ENCODE measurements around the gene POLL.

The POLL gene

DNA sequence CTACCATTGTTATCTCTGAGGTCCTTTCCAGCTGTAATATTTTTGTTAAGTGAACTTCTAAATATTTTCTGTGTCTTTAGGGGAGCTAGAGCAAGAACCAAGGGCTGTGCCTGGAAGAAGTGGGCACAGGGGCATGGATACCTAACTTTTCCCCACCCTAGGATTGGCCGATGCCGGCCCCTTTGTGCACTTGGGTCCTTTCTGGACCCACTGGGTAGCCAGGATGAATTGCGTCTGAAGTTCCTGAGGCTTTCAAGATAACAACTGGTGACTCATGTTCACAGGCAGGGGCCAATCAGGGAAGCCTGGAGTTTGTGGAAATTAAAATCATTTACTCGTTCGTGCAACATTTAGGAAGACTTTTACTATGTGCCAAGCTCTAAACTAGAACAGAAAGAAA lies 822 bp upstream of the POLL start:
- Histone ChIP-seq H3K4ac (ENCODE audit: low read depth, low read length) (no peak overlapping the region), H2BK15ac (replicated peaks; ENCODE audit: low read depth) (no peak overlapping the region), H3K4me1 (ENCODE audit: control insufficient read depth, low read depth, low read length) (peaks cover 6% of the 10 kb centered on the region), H3K18ac (ENCODE audit: low read length) (no peak overlapping the region), H3K27me3 (ENCODE audit: insufficient read depth, low read length, poor library complexity) (no peaks in the 10 kb centered on the region), H3K36me3 (ENCODE audit: control insufficient read depth, insufficient read depth, low read length) (no peaks in the 10 kb centered on the region), H3K9ac (ENCODE audit: low read length) (peak overlapping the region; percentile 65), H3K4me3 (ENCODE audit: low read length) (no peak overlapping the region), H2BK5ac (ENCODE audit: low read length) (no peak overlapping the region), H3K79me1 (ENCODE audit: low read length) (peaks cover 7% of the 10 kb centered on the region), H4K5ac (ENCODE audit: low read length) (no peak overlapping the region), H3K27ac (ENCODE audit: low read depth, low read length) (no peak overlapping the region), H4K8ac (ENCODE audit: low read depth, low read length) (no peak overlapping the region), H2AK5ac (ENCODE audit: low read length) (no peak overlapping the region), H2BK120ac (ENCODE audit: low read depth, low read length) (no peak overlapping the region), H3K23ac (ENCODE audit: low read length) (no peak overlapping the region), H3K4me2 (ENCODE audit: low read length) (no peak overlapping the region), H3K56ac (ENCODE audit: low read length) (no peak overlapping the region), H3K79me2 (ENCODE audit: control insufficient read depth, insufficient read depth, low read length) (peaks cover 4% of the 10 kb centered on the region)
- WGBS (ENCODE audit: extremely low coverage, insufficient coverage, low lambda C conversion rate), result no CpG with 5 or more reads among the region's 5 CpGs
- peak; percentile 44 for DNase-seq

DNA sequence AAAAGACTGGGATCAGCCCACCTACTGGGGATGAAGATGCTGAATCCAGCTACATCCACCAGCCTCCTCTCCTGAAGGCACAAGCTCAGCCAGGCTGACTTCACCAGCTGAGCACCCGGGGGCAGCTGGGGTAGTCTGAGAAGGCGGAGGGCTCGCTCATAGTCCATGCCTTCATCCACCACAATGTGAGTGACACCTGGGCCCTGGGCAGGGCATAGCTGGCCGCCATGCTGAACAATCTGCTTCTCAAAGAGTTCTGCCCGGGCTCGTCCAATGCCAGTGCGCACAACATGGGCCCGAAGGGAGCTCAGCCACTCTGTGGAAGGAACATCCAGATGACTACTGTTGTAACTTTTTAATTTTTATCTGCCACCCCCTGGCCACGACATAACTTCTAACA lies 2.2 kb downstream of the POLL start:
- WGBS (ENCODE audit: extremely low coverage, insufficient coverage, low lambda C conversion rate), result no CpG with 5 or more reads among the region's 9 CpGs
- peaks cover 7% of the 10 kb centered on the region for H3K79me1 ChIP-seq (ENCODE audit: low read length)
- no peak for DNase-seq

DNA sequence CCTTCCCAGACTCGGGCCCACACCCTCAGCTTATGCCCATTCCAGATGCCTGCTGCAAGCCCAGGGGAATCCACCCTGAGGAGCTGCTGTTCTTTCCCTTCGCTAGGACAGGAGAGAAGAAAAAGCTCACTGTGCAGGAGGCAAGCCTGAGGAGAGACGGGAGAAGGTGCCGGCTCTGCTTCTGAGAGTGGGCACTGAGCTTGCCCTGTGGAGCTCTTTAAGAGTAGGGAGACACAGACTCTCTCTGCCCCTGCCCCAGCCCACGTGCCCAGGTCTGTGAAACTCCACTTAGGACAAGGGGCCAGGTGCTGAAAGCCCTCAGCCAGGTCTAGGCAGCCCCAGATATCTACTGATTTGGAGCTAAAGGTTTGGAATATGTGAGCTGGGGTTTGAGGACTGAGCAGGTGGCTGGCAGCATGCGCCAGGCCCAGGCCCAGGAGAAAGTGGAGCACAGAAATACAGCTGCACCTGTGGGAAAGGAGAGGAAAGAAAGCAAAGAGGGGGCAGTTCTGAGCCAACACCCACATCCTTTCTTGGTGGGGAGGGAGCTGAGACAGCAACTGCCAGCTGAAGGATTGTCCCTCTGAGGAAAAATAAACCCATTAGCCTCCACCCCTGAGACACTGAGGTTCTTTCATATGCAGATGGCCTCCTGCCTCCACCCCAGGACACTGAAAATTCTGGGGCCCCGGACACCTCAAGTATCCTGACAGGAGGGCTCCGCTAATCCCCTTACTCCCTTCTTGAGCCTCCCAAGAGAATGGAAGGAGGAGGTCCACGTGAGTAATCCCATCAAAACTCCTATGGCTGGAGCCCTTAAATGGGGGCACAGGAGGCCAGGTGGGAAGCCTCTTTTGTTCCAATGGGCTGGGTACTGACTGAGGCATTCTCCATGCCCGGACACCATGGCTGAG lies 7.3 kb downstream of the POLL start:
- no peak overlapping the region for H4K5ac ChIP-seq (ENCODE audit: low read length)
- H4K8ac ChIP-seq (ENCODE audit: low read depth, low read length), result no peak overlapping the region
- no peak overlapping the region for H2BK15ac ChIP-seq (replicated peaks; ENCODE audit: low read depth)
- no peak overlapping the region for H3K4ac ChIP-seq (ENCODE audit: low read depth, low read length)
- H3K79me2 ChIP-seq (ENCODE audit: control insufficient read depth, insufficient read depth, low read length), result no peaks in the 10 kb centered on the region
- WGBS (ENCODE audit: extremely low coverage, insufficient coverage, low lambda C conversion rate), result no CpG with 5 or more reads among the region's 10 CpGs
- H3K36me3 ChIP-seq (ENCODE audit: control insufficient read depth, insufficient read depth, low read length), result peaks cover 3% of the 10 kb centered on the region
- no peak overlapping the region for H3K27ac ChIP-seq (ENCODE audit: low read depth, low read length)
- no peak overlapping the region for H2BK5ac ChIP-seq (ENCODE audit: low read length)
- no peak overlapping the region for H3K23ac ChIP-seq (ENCODE audit: low read length)
- H3K27me3 ChIP-seq (ENCODE audit: insufficient read depth, low read length, poor library complexity), result no peaks in the 10 kb centered on the region
- no peak overlapping the region for H3K4me2 ChIP-seq (ENCODE audit: low read length)
- no peak overlapping the region for H2BK120ac ChIP-seq (ENCODE audit: low read depth, low read length)
- H3K4me3 ChIP-seq (ENCODE audit: low read length), result no peak overlapping the region
- no peaks in the 10 kb centered on the region for H3K79me1 ChIP-seq (ENCODE audit: low read length)
- H2AK5ac ChIP-seq (ENCODE audit: low read length), result no peak overlapping the region
- H3K9ac ChIP-seq (ENCODE audit: low read length), result no peak overlapping the region
- no peak for DNase-seq
- H3K4me1 ChIP-seq (ENCODE audit: control insufficient read depth, low read depth, low read length), result no peaks in the 10 kb centered on the region
- no peak overlapping the region for H3K56ac ChIP-seq (ENCODE audit: low read length)
- H3K18ac ChIP-seq (ENCODE audit: low read length), result no peak overlapping the region

More for the DNA sequence above, 2.2 kb downstream of the POLL start:
- H2BK120ac ChIP-seq (ENCODE audit: low read depth, low read length), result no peak overlapping the region
- no peak overlapping the region for H3K4ac ChIP-seq (ENCODE audit: low read depth, low read length)
- peaks cover 6% of the 10 kb centered on the region for H3K4me1 ChIP-seq (ENCODE audit: control insufficient read depth, low read depth, low read length)
- H3K23ac ChIP-seq (ENCODE audit: low read length), result no peak overlapping the region
- H3K4me3 ChIP-seq (ENCODE audit: low read length), result no peak overlapping the region
- no peak overlapping the region for H3K56ac ChIP-seq (ENCODE audit: low read length)
- no peak overlapping the region for H4K5ac ChIP-seq (ENCODE audit: low read length)
- H4K8ac ChIP-seq (ENCODE audit: low read depth, low read length), result no peak overlapping the region
- no peak overlapping the region for H2AK5ac ChIP-seq (ENCODE audit: low read length)
- no peak overlapping the region for H3K9ac ChIP-seq (ENCODE audit: low read length)
- no peak overlapping the region for H3K4me2 ChIP-seq (ENCODE audit: low read length)
- no peak overlapping the region for H3K18ac ChIP-seq (ENCODE audit: low read length)
- H3K36me3 ChIP-seq (ENCODE audit: control insufficient read depth, insufficient read depth, low read length), result peaks cover 3% of the 10 kb centered on the region
- H2BK15ac ChIP-seq (replicated peaks; ENCODE audit: low read depth), result no peak overlapping the region
- H2BK5ac ChIP-seq (ENCODE audit: low read length), result no peak overlapping the region
- peaks cover 4% of the 10 kb centered on the region for H3K79me2 ChIP-seq (ENCODE audit: control insufficient read depth, insufficient read depth, low read length)
- no peak overlapping the region for H3K27ac ChIP-seq (ENCODE audit: low read depth, low read length)
- H3K27me3 ChIP-seq (ENCODE audit: insufficient read depth, low read length, poor library complexity), result no peaks in the 10 kb centered on the region

DNA sequence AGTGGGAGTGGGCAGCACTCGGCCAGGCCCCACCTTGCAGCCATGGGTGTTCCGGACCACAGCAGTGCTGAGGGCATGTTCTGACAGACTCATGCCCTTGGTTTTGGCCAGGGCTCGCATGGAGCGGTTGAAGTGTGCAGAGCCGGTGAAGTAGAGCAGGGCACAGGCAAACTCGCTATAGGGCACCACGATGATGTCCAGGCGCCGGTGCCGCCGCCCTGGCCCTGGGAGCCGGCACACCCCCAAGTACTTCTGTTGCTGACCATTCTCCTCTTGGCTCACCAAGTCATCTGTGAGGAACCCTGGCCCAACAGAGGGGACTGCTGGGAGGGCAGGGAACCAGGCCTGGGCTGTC lies 8.6 kb downstream of the POLL start:
- Histone ChIP-seq H4K5ac (ENCODE audit: low read length) (no peak overlapping the region), H2BK15ac (replicated peaks; ENCODE audit: low read depth) (no peak overlapping the region), H2BK120ac (ENCODE audit: low read depth, low read length) (no peak overlapping the region), H3K36me3 (ENCODE audit: control insufficient read depth, insufficient read depth, low read length) (peaks cover 3% of the 10 kb centered on the region), H2AK5ac (ENCODE audit: low read length) (no peak overlapping the region), H3K56ac (ENCODE audit: low read length) (no peak overlapping the region), H3K79me1 (ENCODE audit: low read length) (no peaks in the 10 kb centered on the region), H2BK5ac (ENCODE audit: low read length) (no peak overlapping the region), H3K27me3 (ENCODE audit: insufficient read depth, low read length, poor library complexity) (no peaks in the 10 kb centered on the region), H3K18ac (ENCODE audit: low read length) (no peak overlapping the region), H3K4me2 (ENCODE audit: low read length) (no peak overlapping the region), H3K27ac (ENCODE audit: low read depth, low read length) (no peak overlapping the region), H3K79me2 (ENCODE audit: control insufficient read depth, insufficient read depth, low read length) (no peaks in the 10 kb centered on the region), H3K4me3 (ENCODE audit: low read length) (no peak overlapping the region), H3K23ac (ENCODE audit: low read length) (no peak overlapping the region), H3K4me1 (ENCODE audit: control insufficient read depth, low read depth, low read length) (no peaks in the 10 kb centered on the region), H3K9ac (ENCODE audit: low read length) (no peak overlapping the region), H4K8ac (ENCODE audit: low read depth, low read length) (no peak overlapping the region), H3K4ac (ENCODE audit: low read depth, low read length) (no peak overlapping the region)
- no CpG with 5 or more reads among the region's 12 CpGs for whole genome bisulfite sequencing (ENCODE audit: extremely low coverage, insufficient coverage, low lambda C conversion rate)
- no peak for DNase-seq

DNA sequence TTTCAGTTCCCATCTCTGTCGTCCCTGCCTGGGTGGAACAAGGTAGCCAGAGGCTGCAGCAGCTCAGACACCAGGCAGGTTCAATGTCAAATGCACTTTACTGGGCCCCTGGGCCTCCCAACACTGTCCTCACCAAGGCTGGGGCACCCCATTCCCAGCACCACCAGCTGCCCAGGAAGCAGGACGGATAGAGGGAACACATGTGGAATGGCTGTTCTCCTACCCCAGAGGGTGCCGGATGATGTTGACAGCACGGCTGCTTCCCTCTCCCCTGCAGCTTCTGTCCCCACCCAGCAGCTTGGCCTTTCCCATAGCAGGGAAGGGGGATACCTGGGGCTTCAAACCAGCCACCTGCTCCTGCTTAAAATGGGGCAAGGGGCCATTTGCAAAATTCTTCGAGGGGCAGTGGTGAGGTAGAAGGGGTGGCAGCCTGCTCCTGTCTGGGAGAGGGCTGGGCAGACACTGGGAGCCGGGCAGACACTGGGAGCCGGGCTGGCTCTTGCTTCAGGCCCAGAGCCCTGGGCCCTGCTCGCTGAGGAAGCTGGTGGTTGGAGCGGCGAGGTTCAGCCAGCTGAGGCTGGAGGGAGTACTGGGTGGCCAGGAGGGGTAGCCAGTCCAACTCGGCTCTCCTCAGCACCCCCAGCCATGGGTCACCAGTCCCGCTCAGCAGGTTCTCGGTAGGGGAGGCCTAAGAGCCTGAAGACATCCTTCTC lies 9.1 kb downstream of the POLL start:
- Histone ChIP-seq H3K18ac (ENCODE audit: low read length) (no peak overlapping the region), H3K79me1 (ENCODE audit: low read length) (no peaks in the 10 kb centered on the region)
- no CpG with 5 or more reads among the region's 13 CpGs for WGBS (ENCODE audit: extremely low coverage, insufficient coverage, low lambda C conversion rate)

More for the DNA sequence above, 9.1 kb downstream of the POLL start:
- Histone ChIP-seq H3K4me2 (ENCODE audit: low read length) (no peak overlapping the region), H3K27me3 (ENCODE audit: insufficient read depth, low read length, poor library complexity) (no peaks in the 10 kb centered on the region), H3K4me1 (ENCODE audit: control insufficient read depth, low read depth, low read length) (no peaks in the 10 kb centered on the region), H4K8ac (ENCODE audit: low read depth, low read length) (no peak overlapping the region), H2BK15ac (replicated peaks; ENCODE audit: low read depth) (no peak overlapping the region), H3K79me2 (ENCODE audit: control insufficient read depth, insufficient read depth, low read length) (no peaks in the 10 kb centered on the region), H3K56ac (ENCODE audit: low read length) (no peak overlapping the region), H3K9ac (ENCODE audit: low read length) (no peak overlapping the region), H2AK5ac (ENCODE audit: low read length) (no peak overlapping the region), H3K36me3 (ENCODE audit: control insufficient read depth, insufficient read depth, low read length) (peaks cover 3% of the 10 kb centered on the region), H2BK5ac (ENCODE audit: low read length) (no peak overlapping the region), H3K23ac (ENCODE audit: low read length) (no peak overlapping the region), H2BK120ac (ENCODE audit: low read depth, low read length) (no peak overlapping the region), H3K27ac (ENCODE audit: low read depth, low read length) (no peak overlapping the region), H3K4me3 (ENCODE audit: low read length) (no peak overlapping the region), H3K4ac (ENCODE audit: low read depth, low read length) (no peak overlapping the region), H4K5ac (ENCODE audit: low read length) (no peak overlapping the region)
- DNase-seq, result no peak

Measured in mesendoderm (in vitro differentiated cells).